Endothelial cell of umbilical vein (primary cell): ENCODE measurements around the gene DCTD.

Source experiments
- EZH2 ChIP-seq: IDR thresholded peaks from 2 replicates; pipeline ENCODE4 v1.6.1; 2012; ENCODE audit warnings: borderline replicate concordance, low read depth, mild to moderate bottlenecking, moderate library complexity, low read length, inconsistent platforms; ENCODE audit not compliant: severe bottlenecking
- MAX ChIP-seq: IDR thresholded peaks from 2 replicates; pipeline ENCODE4 v1.6.1; 2011; ENCODE audit not compliant: insufficient read depth, insufficient read length
- MYC ChIP-seq: IDR thresholded peaks from one replicate; pipeline ENCODE4 v1.6.1; 2011; ENCODE audit warnings: mild to moderate bottlenecking, low read depth, low read length
- POLR2A ChIP-seq: IDR thresholded peaks from 2 replicates; pipeline ENCODE4 v1.6.1; 2012; ENCODE audit warnings: low read depth, mild to moderate bottlenecking, control low read depth, low read length
- POLR2AphosphoS5 ChIP-seq: IDR thresholded peaks from 2 replicates; pipeline ENCODE4 v1.6.1; 2012; ENCODE audit warnings: low read depth, mild to moderate bottlenecking, control low read depth, low read length, moderate library complexity; ENCODE audit not compliant: insufficient read depth
- TF ChIP-seq, protein P1 (sequence below), 2 donors: IDR thresholded peaks; 1 replicate in 1 of 2; 2 replicates in 1 of 2; pipeline ENCODE4 v1.5.1; 2011; ENCODE audit warnings: low read length in 2 of 2, mild to moderate bottlenecking in 2 of 2, moderate library complexity in 2 of 2, control low read depth in 1 of 2, inconsistent platforms in 1 of 2, low read depth in 1 of 2; ENCODE audit not compliant: insufficient read depth in 1 of 2; ENCODE audit errors: extremely low read depth in 1 of 2

- TF ChIP-seq, protein P1, sequence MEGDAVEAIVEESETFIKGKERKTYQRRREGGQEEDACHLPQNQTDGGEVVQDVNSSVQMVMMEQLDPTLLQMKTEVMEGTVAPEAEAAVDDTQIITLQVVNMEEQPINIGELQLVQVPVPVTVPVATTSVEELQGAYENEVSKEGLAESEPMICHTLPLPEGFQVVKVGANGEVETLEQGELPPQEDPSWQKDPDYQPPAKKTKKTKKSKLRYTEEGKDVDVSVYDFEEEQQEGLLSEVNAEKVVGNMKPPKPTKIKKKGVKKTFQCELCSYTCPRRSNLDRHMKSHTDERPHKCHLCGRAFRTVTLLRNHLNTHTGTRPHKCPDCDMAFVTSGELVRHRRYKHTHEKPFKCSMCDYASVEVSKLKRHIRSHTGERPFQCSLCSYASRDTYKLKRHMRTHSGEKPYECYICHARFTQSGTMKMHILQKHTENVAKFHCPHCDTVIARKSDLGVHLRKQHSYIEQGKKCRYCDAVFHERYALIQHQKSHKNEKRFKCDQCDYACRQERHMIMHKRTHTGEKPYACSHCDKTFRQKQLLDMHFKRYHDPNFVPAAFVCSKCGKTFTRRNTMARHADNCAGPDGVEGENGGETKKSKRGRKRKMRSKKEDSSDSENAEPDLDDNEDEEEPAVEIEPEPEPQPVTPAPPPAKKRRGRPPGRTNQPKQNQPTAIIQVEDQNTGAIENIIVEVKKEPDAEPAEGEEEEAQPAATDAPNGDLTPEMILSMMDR (IDR thresholded peaks at IDR 0.05; ENCODE audit: extremely low read depth in 1 of 2, insufficient read depth in 1 of 2, low read depth in 1 of 2, low read length in 2 of 2): no peak
- TF ChIP-seq POLR2A: no peak
- no peak for TF ChIP-seq POLR2AphosphoS5
- TF ChIP-seq MAX: no peak
- no peak for TF ChIP-seq MYC
- TF ChIP-seq EZH2: no peak
Observed at GRCh38 chr4:182873726-182874125, 43.5 kb downstream of the DCTD start.
